Osteocyte (in vitro differentiated cells): ENCODE measurements around the gene MYO15A. TPM values are rescaled to one million over a fixed set of nuclear protein-coding genes. Genes with fewer than 3 reads are reported as not detected.

Experiments
- DNase-seq: peaks from one replicate; pipeline ENCODE4 v3.0.0; 2021; ENCODE audit warnings: mixed read lengths; ENCODE audit not compliant: unreplicated experiment; ENCODE audit errors: extremely low spot score
- H3K27ac Mint-ChIP-seq: one replicate; pipeline ENCODE4 v1.8.0; 2021; ENCODE audit warnings: mild to moderate bottlenecking, mixed read lengths; ENCODE audit not compliant: unreplicated experiment
- H3K27me3 Mint-ChIP-seq: one replicate; pipeline ENCODE4 v1.8.0; 2021; ENCODE audit warnings: mixed read lengths; ENCODE audit not compliant: unreplicated experiment
- H3K36me3 Mint-ChIP-seq: one replicate; pipeline ENCODE4 v1.8.0; 2021; ENCODE audit warnings: mixed read lengths; ENCODE audit not compliant: unreplicated experiment
- H3K4me1 Mint-ChIP-seq: one replicate; pipeline ENCODE4 v1.8.0; 2021; ENCODE audit warnings: mixed read lengths; ENCODE audit not compliant: unreplicated experiment
- H3K4me3 Mint-ChIP-seq: one replicate; pipeline ENCODE4 v1.8.0; 2021; ENCODE audit warnings: mild to moderate bottlenecking, moderate library complexity, mixed read lengths; ENCODE audit not compliant: unreplicated experiment
- H3K9me3 Mint-ChIP-seq: one replicate; pipeline ENCODE4 v1.8.0; 2021; ENCODE audit warnings: mixed read lengths; ENCODE audit not compliant: unreplicated experiment
- CTCF ChIP-seq: fragments of 200-600 bp; sonication (generic); IDR thresholded peaks from 2 replicates; pipeline ENCODE4 v1.5.0; 2021; ENCODE audit warnings: antibody characterized with exemption, mild to moderate bottlenecking, moderate library complexity
- total RNA-seq: library from RNA; stranded (reverse); gene quantifications from 2 replicates; pipeline ENCODE4 v1.2.1, GENCODE V29; 2021

Gene MYO15A
- total RNA-seq, 1 donor from 2014 or later, result 0.21 TPM

DNA sequence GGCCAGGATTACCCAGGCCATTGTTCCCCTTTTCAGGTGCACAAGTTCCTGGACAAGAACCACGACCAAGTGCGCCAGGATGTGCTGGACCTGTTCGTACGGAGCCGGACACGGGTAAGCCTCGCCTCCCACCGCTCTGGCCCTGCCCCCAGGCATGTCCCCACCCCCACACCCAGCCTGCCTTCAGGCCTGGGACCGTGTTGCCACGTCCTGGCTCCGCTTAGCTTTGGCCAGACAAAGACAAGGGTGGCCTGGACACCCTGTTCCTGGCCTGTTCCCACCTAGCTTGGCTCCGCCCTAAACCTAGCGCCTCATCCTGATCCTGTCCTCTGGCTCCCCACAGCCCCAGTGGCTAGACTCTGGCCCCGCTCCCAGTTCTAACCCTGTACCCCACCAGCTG lies 30.9 kb downstream of the MYO15A start:
- no peak for TF ChIP-seq CTCF
- Mint-ChIP-seq H3K9me3 (no peaks in the 10 kb centered on the region), H3K4me1 (no peaks in the 10 kb centered on the region), H3K36me3 (no peaks in the 10 kb centered on the region), H3K27me3 (no peaks in the 10 kb centered on the region), H3K27ac (no peak overlapping the region), H3K4me3 (no peak overlapping the region)
- DNase-seq, result no peak

DNA sequence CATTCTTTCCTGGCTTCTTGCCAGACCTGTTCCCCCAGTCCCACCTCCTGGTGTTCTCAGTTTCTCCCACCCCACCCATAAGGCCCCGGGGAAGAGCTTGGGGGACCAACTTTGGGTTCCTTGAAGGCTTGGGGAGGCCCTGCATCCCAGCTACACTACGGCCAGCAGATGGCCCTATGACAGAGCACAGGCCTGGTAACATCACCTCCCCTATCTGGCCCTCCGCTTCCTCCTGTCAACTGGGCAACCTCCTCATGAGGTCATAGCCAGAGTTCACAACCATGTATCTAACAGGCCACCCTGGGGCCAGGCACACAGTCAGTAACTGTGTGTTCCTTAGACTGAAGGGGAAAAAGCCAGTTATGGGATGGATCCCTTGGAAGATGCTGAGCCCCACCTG lies 31.4 kb downstream of the MYO15A start:
- no peak overlapping the region for H3K27ac Mint-ChIP-seq
- H3K4me3 Mint-ChIP-seq, result no peak overlapping the region
- no peak for TF ChIP-seq CTCF
- H3K9me3 Mint-ChIP-seq, result no peaks in the 10 kb centered on the region
- H3K4me1 Mint-ChIP-seq, result no peaks in the 10 kb centered on the region
- H3K27me3 Mint-ChIP-seq, result no peaks in the 10 kb centered on the region
- no peaks in the 10 kb centered on the region for H3K36me3 Mint-ChIP-seq
- no peak for DNase-seq

DNA sequence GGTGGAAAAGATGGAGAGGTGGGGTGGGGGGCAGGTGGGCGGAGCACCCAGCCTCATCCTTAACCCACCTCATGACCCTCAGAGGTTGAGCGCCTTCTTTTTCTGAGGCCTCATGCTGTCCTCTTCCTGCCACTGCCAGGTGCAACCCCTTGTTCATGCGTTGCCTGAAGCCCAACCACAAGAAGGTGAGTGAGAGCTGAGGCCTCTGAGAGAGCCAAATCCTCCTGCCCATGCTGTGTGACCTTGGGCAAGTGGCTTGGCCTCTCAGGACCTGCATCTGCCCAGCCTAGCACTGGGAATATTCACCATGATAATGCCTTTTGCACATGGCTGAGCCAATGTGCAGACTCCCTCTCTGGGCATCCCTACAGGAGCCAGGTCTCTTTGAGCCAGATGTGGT lies 32.1 kb downstream of the MYO15A start:
- Mint-ChIP-seq H3K27ac (no peak overlapping the region), H3K27me3 (no peaks in the 10 kb centered on the region), H3K36me3 (no peaks in the 10 kb centered on the region), H3K9me3 (no peaks in the 10 kb centered on the region), H3K4me1 (no peaks in the 10 kb centered on the region), H3K4me3 (no peak overlapping the region)
- no peak for DNase-seq
- TF ChIP-seq CTCF, result no peak

DNA sequence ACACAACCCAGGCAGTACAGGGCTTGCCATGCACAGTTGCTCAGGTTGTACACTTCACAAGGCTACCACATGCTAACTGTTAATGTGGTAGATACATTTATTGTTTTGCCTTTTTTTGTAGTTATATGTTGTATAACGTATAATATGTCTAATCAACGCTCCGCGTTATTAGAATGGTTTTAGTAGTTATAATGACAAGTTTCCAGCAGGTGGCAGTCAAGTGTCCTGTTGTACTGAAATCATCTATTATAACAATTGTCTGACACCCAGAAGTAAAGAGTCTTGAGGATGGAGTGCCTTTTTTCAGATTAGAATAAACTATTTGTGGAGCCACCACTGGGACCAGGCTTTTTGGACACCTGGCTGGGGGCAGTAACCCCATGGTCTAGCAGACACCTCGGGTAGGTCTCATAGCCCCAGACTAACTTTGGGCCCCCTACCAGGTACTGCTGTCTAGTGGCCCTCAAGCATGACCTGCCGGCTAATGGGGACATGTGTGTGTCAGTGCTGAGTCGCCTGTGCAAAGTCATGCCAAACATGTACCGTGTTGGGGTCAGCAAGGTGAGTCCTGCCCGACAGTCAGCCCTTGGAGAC lies 32.8 kb downstream of the MYO15A start:
- Mint-ChIP-seq H3K36me3 (no peaks in the 10 kb centered on the region), H3K9me3 (no peaks in the 10 kb centered on the region), H3K27me3 (no peaks in the 10 kb centered on the region), H3K4me3 (no peak overlapping the region), H3K27ac (no peak overlapping the region), H3K4me1 (no peaks in the 10 kb centered on the region)
- DNase-seq, result no peak
- TF ChIP-seq CTCF, result peak; percentile 69

DNA sequence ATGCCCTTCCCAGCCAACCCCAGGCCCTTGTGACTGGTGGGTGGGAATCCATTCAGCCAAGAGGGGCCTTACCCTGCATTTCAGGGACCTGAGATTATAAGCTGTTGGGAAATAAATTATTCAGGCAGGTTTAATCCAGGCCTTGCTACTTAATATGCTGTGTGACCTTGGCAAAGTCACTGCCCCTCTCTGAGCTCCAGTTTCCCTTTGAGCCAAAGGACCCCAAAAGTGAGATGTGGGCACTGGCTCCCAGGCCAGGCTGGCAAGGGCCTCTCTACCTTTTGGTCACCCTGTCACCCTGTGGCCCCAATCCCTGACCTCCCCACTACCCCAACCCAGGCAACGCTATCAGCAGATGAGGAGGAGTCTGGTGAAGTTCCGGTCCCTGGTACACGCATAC lies 33.9 kb downstream of the MYO15A start:
- no peak for TF ChIP-seq CTCF
- Mint-ChIP-seq H3K36me3 (no peaks in the 10 kb centered on the region), H3K4me1 (no peaks in the 10 kb centered on the region), H3K4me3 (no peak overlapping the region), H3K27me3 (no peaks in the 10 kb centered on the region), H3K9me3 (no peaks in the 10 kb centered on the region), H3K27ac (no peak overlapping the region)
- DNase-seq, result no peak
